Measurements from ENCODE around the gene CEBPG.

DNA sequence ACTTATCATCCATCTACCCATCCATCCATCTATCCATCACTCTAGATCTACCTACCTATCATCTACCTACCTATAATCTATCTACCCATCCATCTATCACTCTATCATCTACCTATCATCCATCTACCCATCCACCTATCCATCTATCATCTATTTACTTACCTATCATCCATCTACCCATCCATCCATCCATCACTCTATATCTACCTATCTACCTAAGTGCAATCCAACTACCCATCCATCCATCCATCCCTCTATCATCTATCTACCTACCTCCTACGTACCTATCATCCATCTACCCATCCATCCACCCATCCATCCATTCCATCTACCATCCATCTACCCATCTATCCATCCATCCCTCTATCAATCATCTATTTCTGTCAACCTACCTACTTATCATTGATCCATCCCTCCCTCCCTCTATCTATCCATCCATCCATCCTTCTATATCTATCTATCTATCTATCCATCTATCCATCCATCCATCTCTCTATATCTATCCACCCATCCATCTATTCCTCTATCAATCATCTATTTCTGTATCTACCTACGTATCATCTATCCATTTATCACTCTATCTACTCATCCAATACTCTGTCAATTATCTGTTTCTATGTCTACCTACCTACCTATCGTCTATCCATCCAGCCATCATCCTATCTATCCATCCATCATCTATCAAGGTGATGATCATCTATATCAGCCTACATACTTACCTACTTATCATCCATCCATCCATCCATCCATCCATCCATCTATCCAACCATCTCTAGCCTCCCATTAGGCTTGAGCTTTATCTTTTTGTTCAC lies 49.1 kb downstream of the CEBPG start:
- TF ChIP-seq, protein P1, sequence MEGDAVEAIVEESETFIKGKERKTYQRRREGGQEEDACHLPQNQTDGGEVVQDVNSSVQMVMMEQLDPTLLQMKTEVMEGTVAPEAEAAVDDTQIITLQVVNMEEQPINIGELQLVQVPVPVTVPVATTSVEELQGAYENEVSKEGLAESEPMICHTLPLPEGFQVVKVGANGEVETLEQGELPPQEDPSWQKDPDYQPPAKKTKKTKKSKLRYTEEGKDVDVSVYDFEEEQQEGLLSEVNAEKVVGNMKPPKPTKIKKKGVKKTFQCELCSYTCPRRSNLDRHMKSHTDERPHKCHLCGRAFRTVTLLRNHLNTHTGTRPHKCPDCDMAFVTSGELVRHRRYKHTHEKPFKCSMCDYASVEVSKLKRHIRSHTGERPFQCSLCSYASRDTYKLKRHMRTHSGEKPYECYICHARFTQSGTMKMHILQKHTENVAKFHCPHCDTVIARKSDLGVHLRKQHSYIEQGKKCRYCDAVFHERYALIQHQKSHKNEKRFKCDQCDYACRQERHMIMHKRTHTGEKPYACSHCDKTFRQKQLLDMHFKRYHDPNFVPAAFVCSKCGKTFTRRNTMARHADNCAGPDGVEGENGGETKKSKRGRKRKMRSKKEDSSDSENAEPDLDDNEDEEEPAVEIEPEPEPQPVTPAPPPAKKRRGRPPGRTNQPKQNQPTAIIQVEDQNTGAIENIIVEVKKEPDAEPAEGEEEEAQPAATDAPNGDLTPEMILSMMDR (IDR thresholded peaks at IDR 0.05), result no peak
- TF ChIP-seq, protein P2, sequence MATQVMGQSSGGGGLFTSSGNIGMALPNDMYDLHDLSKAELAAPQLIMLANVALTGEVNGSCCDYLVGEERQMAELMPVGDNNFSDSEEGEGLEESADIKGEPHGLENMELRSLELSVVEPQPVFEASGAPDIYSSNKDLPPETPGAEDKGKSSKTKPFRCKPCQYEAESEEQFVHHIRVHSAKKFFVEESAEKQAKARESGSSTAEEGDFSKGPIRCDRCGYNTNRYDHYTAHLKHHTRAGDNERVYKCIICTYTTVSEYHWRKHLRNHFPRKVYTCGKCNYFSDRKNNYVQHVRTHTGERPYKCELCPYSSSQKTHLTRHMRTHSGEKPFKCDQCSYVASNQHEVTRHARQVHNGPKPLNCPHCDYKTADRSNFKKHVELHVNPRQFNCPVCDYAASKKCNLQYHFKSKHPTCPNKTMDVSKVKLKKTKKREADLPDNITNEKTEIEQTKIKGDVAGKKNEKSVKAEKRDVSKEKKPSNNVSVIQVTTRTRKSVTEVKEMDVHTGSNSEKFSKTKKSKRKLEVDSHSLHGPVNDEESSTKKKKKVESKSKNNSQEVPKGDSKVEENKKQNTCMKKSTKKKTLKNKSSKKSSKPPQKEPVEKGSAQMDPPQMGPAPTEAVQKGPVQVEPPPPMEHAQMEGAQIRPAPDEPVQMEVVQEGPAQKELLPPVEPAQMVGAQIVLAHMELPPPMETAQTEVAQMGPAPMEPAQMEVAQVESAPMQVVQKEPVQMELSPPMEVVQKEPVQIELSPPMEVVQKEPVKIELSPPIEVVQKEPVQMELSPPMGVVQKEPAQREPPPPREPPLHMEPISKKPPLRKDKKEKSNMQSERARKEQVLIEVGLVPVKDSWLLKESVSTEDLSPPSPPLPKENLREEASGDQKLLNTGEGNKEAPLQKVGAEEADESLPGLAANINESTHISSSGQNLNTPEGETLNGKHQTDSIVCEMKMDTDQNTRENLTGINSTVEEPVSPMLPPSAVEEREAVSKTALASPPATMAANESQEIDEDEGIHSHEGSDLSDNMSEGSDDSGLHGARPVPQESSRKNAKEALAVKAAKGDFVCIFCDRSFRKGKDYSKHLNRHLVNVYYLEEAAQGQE (IDR thresholded peaks at IDR 0.05; ENCODE audit: insufficient read depth in 1 of 2, low read depth in 2 of 2, low read length in 1 of 2), result no peak
- TF ChIP-seq POLR2AphosphoS5 (IDR thresholded peaks at IDR 0.05; ENCODE audit: low read depth, low read length) (no peak), SIN3A (IDR thresholded peaks at IDR 0.05; ENCODE audit: borderline replicate concordance, insufficient read depth, low read depth, low read length) (no peak)

All from Panc1 (cell line).